ENCODE data around the gene MTHFD1L.
"Not testable (repeated sequence)": the region's sequence is repeated elsewhere in the genome, so short reads cannot be mapped to it uniquely, and the experiment has no call there.

Gene MTHFD1L

GRCh38 chr6:151043944-151044343 is 178.4 kb downstream of the MTHFD1L start:
- Histone ChIP-seq H3K36me3 (ENCODE audit: insufficient read depth, insufficient read length, low read length) (peaks cover 4% of the 10 kb centered on the region), H3K4me1 (ENCODE audit: insufficient read depth, insufficient read length) (peaks cover 5% of the 10 kb centered on the region), H3K9ac (ENCODE audit: insufficient read length, low read depth) (no peak overlapping the region)

DNA sequence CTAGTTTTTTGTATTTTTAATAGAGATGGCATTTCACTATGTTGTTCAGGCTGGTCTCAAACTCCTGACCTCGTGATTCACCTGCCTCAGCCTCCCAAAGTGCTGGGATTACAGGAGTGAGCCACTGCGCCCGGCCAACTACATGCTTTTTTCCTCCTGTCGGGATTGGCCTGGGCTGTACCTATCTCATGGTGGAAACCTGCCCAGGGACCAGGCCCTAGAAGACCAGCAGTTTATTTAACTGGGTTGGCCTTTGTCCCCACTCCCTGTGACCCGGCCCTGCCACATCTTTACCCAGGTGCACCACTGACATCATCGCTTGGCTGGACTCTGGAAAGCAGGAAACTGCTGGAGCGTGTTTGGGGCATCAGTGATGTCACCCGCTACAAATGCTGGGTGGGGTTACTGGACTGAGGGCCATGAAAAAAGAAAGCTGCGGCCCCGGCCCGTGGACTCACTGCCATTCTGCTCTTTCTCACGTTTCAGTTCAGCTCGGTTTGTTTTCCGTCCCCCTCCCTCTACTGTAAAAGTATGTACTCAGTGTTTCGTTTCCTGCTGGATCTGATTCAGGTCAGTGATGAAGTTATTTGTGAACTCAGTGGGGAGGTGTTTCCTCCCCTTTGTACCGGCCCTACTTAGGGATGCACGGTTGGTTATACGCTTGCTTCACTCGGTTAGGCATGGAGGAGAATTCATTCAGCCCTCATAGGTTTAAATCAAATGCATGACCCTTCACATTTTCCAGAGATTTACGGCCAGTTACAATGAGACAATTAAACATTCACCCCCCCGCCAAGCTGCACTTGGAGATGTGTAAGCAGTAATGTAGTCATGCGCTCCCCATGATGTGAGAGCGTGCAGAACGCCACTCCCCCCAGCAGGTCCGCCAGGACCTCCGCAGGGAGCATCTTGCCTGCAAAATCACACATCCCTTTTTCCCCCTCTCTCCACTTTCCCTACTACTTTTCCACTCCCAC is 179.3 kb downstream of the MTHFD1L start:
- Histone ChIP-seq H3K4me1 (ENCODE audit: insufficient read depth, insufficient read length) (peaks cover 5% of the 10 kb centered on the region), H3K9me3 (ENCODE audit: insufficient read depth, low read length) (peaks cover 6% of the 10 kb centered on the region; the same call in 1 of the 2 replicates), H3K36me3 (ENCODE audit: insufficient read depth, insufficient read length, low read length) (peaks cover 3% of the 10 kb centered on the region), H3K9ac (ENCODE audit: insufficient read length, low read depth) (peak overlapping the region; percentile 3), H3K27me3 (ENCODE audit: insufficient read depth, insufficient read length) (no peaks in the 10 kb centered on the region), H3K4me3 (ENCODE audit: insufficient read length, low read depth) (no peak overlapping the region)
- no peak for TF ChIP-seq SUZ12 (IDR thresholded peaks at IDR 0.05; ENCODE audit: extremely low read depth, insufficient read depth, insufficient read length)
- TF ChIP-seq ZNF274 (IDR thresholded peaks at IDR 0.05; ENCODE audit: low read depth, low read length) = no peak
- no peak for TF ChIP-seq YY1 (IDR thresholded peaks at IDR 0.05; ENCODE audit: insufficient read depth, insufficient read length)
- DNase-seq (ENCODE audit: low read depth, low spot score) = no peak

More at GRCh38 chr6:151043944-151044343, 178.4 kb downstream of the MTHFD1L start:
- no peak for DNase-seq (ENCODE audit: low read depth, low spot score)
- no peaks in the 10 kb centered on the region for H3K27me3 ChIP-seq (ENCODE audit: insufficient read depth, insufficient read length)
- peaks cover 6% of the 10 kb centered on the region; the same call in 1 of the 2 replicates for H3K9me3 ChIP-seq (ENCODE audit: insufficient read depth, low read length)
- H3K4me3 ChIP-seq (ENCODE audit: insufficient read length, low read depth) = no peak overlapping the region
- no peak for TF ChIP-seq SUZ12 (IDR thresholded peaks at IDR 0.05; ENCODE audit: extremely low read depth, insufficient read depth, insufficient read length)
- TF ChIP-seq YY1 (IDR thresholded peaks at IDR 0.05; ENCODE audit: insufficient read depth, insufficient read length) = no peak
- no peak for TF ChIP-seq ZNF274 (IDR thresholded peaks at IDR 0.05; ENCODE audit: low read depth, low read length)

GRCh38 chr6:151045511-151046222 is 180.2 kb downstream of the MTHFD1L start:
- not testable (repeated sequence) for H3K27me3 ChIP-seq (ENCODE audit: insufficient read depth, insufficient read length); H3K9me3 ChIP-seq (ENCODE audit: insufficient read depth, low read length); H3K4me3 ChIP-seq (ENCODE audit: insufficient read length, low read depth); H3K36me3 ChIP-seq (ENCODE audit: insufficient read depth, insufficient read length, low read length); DNase-seq (ENCODE audit: low read depth, low spot score); H3K4me1 ChIP-seq (ENCODE audit: insufficient read depth, insufficient read length); H3K9ac ChIP-seq (ENCODE audit: insufficient read length, low read depth)

GRCh38 chr6:151051164-151051563 is 185.7 kb downstream of the MTHFD1L start:
- H3K27me3 ChIP-seq (ENCODE audit: insufficient read depth, insufficient read length) = no peaks in the 10 kb centered on the region
- no peak for DNase-seq (ENCODE audit: low read depth, low spot score)
- no peak overlapping the region for H3K4me3 ChIP-seq (ENCODE audit: insufficient read length, low read depth)
- no peak overlapping the region for H3K9ac ChIP-seq (ENCODE audit: insufficient read length, low read depth)
- no peaks in the 10 kb centered on the region for H3K9me3 ChIP-seq (ENCODE audit: insufficient read depth, low read length)
- peaks cover 19% of the 10 kb centered on the region for H3K36me3 ChIP-seq (ENCODE audit: insufficient read depth, insufficient read length, low read length)
- no peaks in the 10 kb centered on the region for H3K4me1 ChIP-seq (ENCODE audit: insufficient read depth, insufficient read length)
- TF ChIP-seq ZNF274 (IDR thresholded peaks at IDR 0.05; ENCODE audit: low read depth, low read length) (no peak), YY1 (IDR thresholded peaks at IDR 0.05; ENCODE audit: insufficient read depth, insufficient read length) (no peak), SUZ12 (IDR thresholded peaks at IDR 0.05; ENCODE audit: extremely low read depth, insufficient read depth, insufficient read length) (no peak)

GRCh38 chr6:151052021-151052646 is 186.6 kb downstream of the MTHFD1L start:
- H3K9me3 ChIP-seq (ENCODE audit: insufficient read depth, low read length) = no peaks in the 10 kb centered on the region
- H3K4me3 ChIP-seq (ENCODE audit: insufficient read length, low read depth) = no peak overlapping the region
- peaks cover 19% of the 10 kb centered on the region for H3K36me3 ChIP-seq (ENCODE audit: insufficient read depth, insufficient read length, low read length)
- H3K4me1 ChIP-seq (ENCODE audit: insufficient read depth, insufficient read length) = no peaks in the 10 kb centered on the region
- no peak for DNase-seq (ENCODE audit: low read depth, low spot score)
- TF ChIP-seq YY1 (IDR thresholded peaks at IDR 0.05; ENCODE audit: insufficient read depth, insufficient read length) (no peak), ZNF274 (IDR thresholded peaks at IDR 0.05; ENCODE audit: low read depth, low read length) (no peak), SUZ12 (IDR thresholded peaks at IDR 0.05; ENCODE audit: extremely low read depth, insufficient read depth, insufficient read length) (no peak)
- no peak overlapping the region for H3K9ac ChIP-seq (ENCODE audit: insufficient read length, low read depth)
- H3K27me3 ChIP-seq (ENCODE audit: insufficient read depth, insufficient read length) = no peaks in the 10 kb centered on the region

GRCh38 chr6:151054306-151054705 is 188.8 kb downstream of the MTHFD1L start:
- TF ChIP-seq YY1 (IDR thresholded peaks at IDR 0.05; ENCODE audit: insufficient read depth, insufficient read length) = no peak
- no peak for TF ChIP-seq SUZ12 (IDR thresholded peaks at IDR 0.05; ENCODE audit: extremely low read depth, insufficient read depth, insufficient read length)
- TF ChIP-seq ZNF274 (IDR thresholded peaks at IDR 0.05; ENCODE audit: low read depth, low read length) = no peak
- no peak for DNase-seq (ENCODE audit: low read depth, low spot score)
- H3K36me3 ChIP-seq (ENCODE audit: insufficient read depth, insufficient read length, low read length) = peaks cover 17% of the 10 kb centered on the region
- H3K4me3 ChIP-seq (ENCODE audit: insufficient read length, low read depth) = no peak overlapping the region
- no peaks in the 10 kb centered on the region for H3K9me3 ChIP-seq (ENCODE audit: insufficient read depth, low read length)
- H3K9ac ChIP-seq (ENCODE audit: insufficient read length, low read depth) = no peak overlapping the region
- H3K27me3 ChIP-seq (ENCODE audit: insufficient read depth, insufficient read length) = no peaks in the 10 kb centered on the region
- no peaks in the 10 kb centered on the region for H3K4me1 ChIP-seq (ENCODE audit: insufficient read depth, insufficient read length)

Measured in NT2/D1 (cell line).